HG03378 (cell line): ENCODE measurements around the gene POU4F2.
"Not testable (repeated sequence)": the region's sequence is repeated elsewhere in the genome, so short reads cannot be mapped to it uniquely, and the experiment has no call there.

Source experiments
- ATAC-seq: cut with Tn5 transposase; IDR thresholded peaks from one replicate; pipeline ENCODE4 v1.9.1; 2021; ENCODE audit warnings: mild to moderate bottlenecking, moderate library complexity; ENCODE audit not compliant: unreplicated experiment

Gene POU4F2

DNA sequence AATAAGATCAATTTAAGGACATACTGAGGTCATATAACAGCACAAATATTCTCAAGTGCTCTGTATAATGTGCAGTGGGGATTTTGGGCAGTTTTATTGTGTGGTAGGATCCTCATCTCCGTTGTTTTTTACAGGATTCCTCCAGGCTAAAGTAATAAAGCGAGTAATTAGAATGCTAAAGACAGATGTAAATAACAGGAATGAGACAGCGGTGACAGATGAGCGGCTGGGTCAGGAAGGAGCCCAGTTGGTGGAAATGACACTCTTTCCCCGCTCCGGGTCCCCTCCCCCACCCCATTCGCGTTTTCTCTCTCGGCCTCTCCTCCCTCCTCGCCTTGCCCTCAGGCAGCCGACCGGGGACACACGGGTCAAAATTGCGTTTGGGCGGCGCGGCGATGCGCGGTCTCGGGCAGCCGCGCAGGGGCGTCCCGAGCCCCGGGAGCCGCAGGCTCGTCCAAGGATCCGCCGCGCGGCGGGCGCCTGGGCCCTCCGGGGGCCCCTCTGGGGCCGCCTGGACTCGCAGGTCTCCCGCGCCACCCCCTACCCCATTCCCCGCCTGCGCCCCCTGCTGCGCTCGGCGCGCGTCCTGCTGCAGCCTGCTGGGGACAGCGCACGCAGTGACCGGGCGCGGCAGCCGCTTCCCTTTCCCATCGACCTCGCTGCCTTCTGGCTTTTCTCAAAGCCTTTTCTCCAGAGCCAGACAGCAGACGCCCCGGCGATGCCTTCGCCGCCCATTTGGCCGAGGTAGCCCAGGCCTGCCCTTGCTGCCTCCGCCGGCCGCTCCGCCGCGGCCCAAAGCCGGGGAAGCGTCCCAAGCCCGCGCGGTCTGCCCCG lies 16.2 kb downstream of the POU4F2 start:
- no peak for ATAC-seq

DNA sequence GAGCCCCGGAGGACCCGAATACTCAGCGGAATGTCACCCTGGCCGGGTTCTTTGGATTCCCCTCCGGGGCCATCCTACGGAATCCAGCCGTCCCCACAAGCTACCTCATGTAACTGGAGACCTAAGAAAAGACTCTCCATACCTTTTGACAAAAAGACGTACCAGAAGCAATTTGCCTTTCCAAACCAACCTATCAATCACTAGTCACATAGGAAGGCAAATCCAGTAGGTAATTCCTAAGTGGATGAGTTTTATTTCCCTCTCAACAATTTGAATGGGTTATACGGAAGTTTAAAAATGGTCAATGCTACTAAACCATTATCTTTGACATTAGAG lies 16.8 kb downstream of the POU4F2 start:
- ATAC-seq = no peak

DNA sequence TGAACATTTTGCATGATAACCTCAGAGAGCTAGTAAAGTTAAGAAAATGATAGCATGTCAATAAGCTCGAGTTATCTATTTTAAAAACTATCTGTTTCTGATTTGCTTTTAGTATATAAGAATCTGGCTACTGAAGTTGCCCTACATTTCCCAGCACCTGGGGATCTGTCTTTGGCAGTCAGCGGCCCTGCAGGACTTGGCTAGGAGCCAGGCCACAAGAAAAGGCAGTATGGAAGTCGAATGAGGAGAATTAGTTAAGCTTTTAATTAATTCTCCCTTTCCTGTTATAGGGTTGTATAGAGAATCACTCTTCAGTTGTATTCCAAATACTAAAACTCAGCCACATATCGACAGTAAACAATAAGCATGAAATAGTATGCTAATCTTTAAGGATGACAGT lies 22.7 kb downstream of the POU4F2 start:
- no peak for ATAC-seq

- not testable (repeated sequence) for ATAC-seq
Observed at GRCh38 chr4:146663968-146664311, 25.2 kb downstream of the POU4F2 start.

- ATAC-seq = no peak
Observed at GRCh38 chr4:146674829-146675570, 36.3 kb downstream of the POU4F2 start.
